ENCODE measurements around the gene TMEM140.

GRCh38 chr7:135152442-135152841, 4.6 kb downstream of the TMEM140 start:
- no peak for TF ChIP-seq CTCF (IDR thresholded peaks at IDR 0.05)
- no peak for TF ChIP-seq ZFX (IDR thresholded peaks at IDR 0.05; ENCODE audit: borderline replicate concordance)
